ENCODE results near the gene GUCY2C.

GUCY2C gene

GRCh38 chr12:14570231-14570630, 126.2 kb downstream of the GUCY2C start:
- DNase-seq (ENCODE audit: low read depth): no peak

GRCh38 chr12:14567351-14568162, 128.8 kb downstream of the GUCY2C start, which contains the start of gene PLBD1:
TSS of gene PLBD1 (minus strand) at chr12:14567883. CDS start at chr12:14567696, 187 bp downstream.
- DNase-seq (ENCODE audit: low read depth): no peak

- no peak for DNase-seq (ENCODE audit: low read depth)
Measured at GRCh38 chr12:14564336-14564959, 132.0 kb downstream of the GUCY2C start.

- no peak for DNase-seq (ENCODE audit: low read depth)
Measured at GRCh38 chr12:14563046-14563445, 133.4 kb downstream of the GUCY2C start.

Measured in stimulated activated CD8-positive, alpha-beta memory T cell treated with anti-CD3 and anti-CD28 coated beads, Interleukin-15, amount 100 ng/mL, for 24 hours (primary cell).